Stimulated activated naive CD4-positive, alpha-beta T cell (primary cell): ENCODE data around the gene LANCL3.
"Not testable (repeated sequence)": the region's sequence is repeated elsewhere in the genome, so short reads cannot be mapped to it uniquely, and the experiment has no call there.

Experiments
- DNase-seq, 6 experiments: peaks; one replicate each; lab custom pipeline; 2025; lab: John Stamatoyannopoulos, UW

The LANCL3 gene

GRCh38 chrX:37571426-37572107 is at the start of gene LANCL3:
Gene LANCL3 (plus strand): TSS chrX:37571661. CDS start chrX:37571871, 210 bp downstream.
- DNase-seq, result not testable (repeated sequence)

GRCh38 chrX:37523673-37524072 is 47.8 kb upstream of the LANCL3 start:
- DNase-seq, result not testable (repeated sequence)

- DNase-seq, result no peak
Measured at GRCh38 chrX:37541991-37542390, 29.5 kb upstream of the LANCL3 start.

GRCh38 chrX:37542791-37543190 is 28.7 kb upstream of the LANCL3 start:
- peak in 1 of 6 experiments; percentile 0 for DNase-seq

GRCh38 chrX:37543324-37543723 is 28.1 kb upstream of the LANCL3 start:
- DNase-seq, result no peak

- DNase-seq, result not testable (repeated sequence)
Measured at GRCh38 chrX:37544531-37544930, 26.9 kb upstream of the LANCL3 start.

- DNase-seq, result no peak
Measured at GRCh38 chrX:37545066-37545465, 26.4 kb upstream of the LANCL3 start.

GRCh38 chrX:37549619-37550018 is 21.8 kb upstream of the LANCL3 start:
- not testable (repeated sequence) for DNase-seq

GRCh38 chrX:37553476-37553875 is 18.0 kb upstream of the LANCL3 start:
- DNase-seq, result no peak

- DNase-seq, result not testable (repeated sequence)
Measured at GRCh38 chrX:37565254-37565653, 6.2 kb upstream of the LANCL3 start.

GRCh38 chrX:37570349-37570748 is 1.1 kb upstream of the LANCL3 start:
- DNase-seq, result not testable (repeated sequence)

GRCh38 chrX:37572108-37572587 is 687 bp downstream of the LANCL3 start:
- not testable (repeated sequence) for DNase-seq

GRCh38 chrX:37573121-37573520 is 1.7 kb downstream of the LANCL3 start:
- not testable (repeated sequence) for DNase-seq

- no peak for DNase-seq
Measured at GRCh38 chrX:37578045-37578444, 6.6 kb downstream of the LANCL3 start.

GRCh38 chrX:37580080-37580479 is 8.6 kb downstream of the LANCL3 start:
- no peak for DNase-seq

GRCh38 chrX:37587337-37587736 is 15.9 kb downstream of the LANCL3 start:
- not testable (repeated sequence) for DNase-seq

- no peak for DNase-seq
Measured at GRCh38 chrX:37590047-37590446, 18.6 kb downstream of the LANCL3 start.

- no peak for DNase-seq
Measured at GRCh38 chrX:37594755-37595382, 23.4 kb downstream of the LANCL3 start.

- DNase-seq, result no peak
Measured at GRCh38 chrX:37599729-37600128, 28.3 kb downstream of the LANCL3 start.

GRCh38 chrX:37603938-37604409 is 32.5 kb downstream of the LANCL3 start:
- no peak for DNase-seq

- no peak for DNase-seq
Measured at GRCh38 chrX:37607243-37607642, 35.8 kb downstream of the LANCL3 start.

- no peak for DNase-seq
Measured at GRCh38 chrX:37608156-37608555, 36.7 kb downstream of the LANCL3 start.

- no peak for DNase-seq
Measured at GRCh38 chrX:37609727-37610126, 38.3 kb downstream of the LANCL3 start.
